ENCODE data around the gene C11orf16. TPM values are rescaled to one million over a fixed set of nuclear protein-coding genes. Genes with fewer than 3 reads are reported as not detected.

The C11orf16 gene
- total RNA-seq, 1 experiment from 2014 or later: not detected

GRCh38 chr11:8956860-8957259 is 24.1 kb upstream of the C11orf16 start:
- H3K36me3 Mint-ChIP-seq (ENCODE audit: insufficient read depth, unreplicated experiment): peaks cover 22% of the 10 kb centered on the region
- BruUV-seq (replicated peaks): no TSS peak
- no peak overlapping the region for H3K27ac Mint-ChIP-seq (ENCODE audit: unreplicated experiment)
- Histone ChIP-seq H3K4me3 (ENCODE audit: low read depth, low read length) (no peak overlapping the region), H3K36me3 (ENCODE audit: control insufficient read depth, insufficient read depth, low read length) (no peaks in the 10 kb centered on the region), H3K4me1 (no peaks in the 10 kb centered on the region), H3K9me3 (no peaks in the 10 kb centered on the region), H3K27me3 (replicated peaks; ENCODE audit: control insufficient read depth, insufficient read depth, low read length) (no peaks in the 10 kb centered on the region)
- no peaks in the 10 kb centered on the region for H3K4me1 Mint-ChIP-seq (ENCODE audit: low read depth, unreplicated experiment)
- intact Hi-C loops (cut with micrococcal nuclease; ENCODE audit: unreplicated experiment): no loop called here
- TF ChIP-seq CTCF (IDR thresholded peaks at IDR 0.05; ENCODE audit: insufficient read depth in 1 of 2, low read depth in 1 of 2, low read length in 1 of 2, severe bottlenecking in 1 of 2, unreplicated experiment in 1 of 2): no peak
- H3K27me3 Mint-ChIP-seq (ENCODE audit: insufficient read depth, unreplicated experiment): no peaks in the 10 kb centered on the region
- H3K4me3 Mint-ChIP-seq (ENCODE audit: unreplicated experiment): no peak overlapping the region
- no peak for DNase-seq
- CTCF ChIA-PET: no interaction called here
- POLR2A ChIA-PET: interaction anchor here (0.5 kb wide), 1 partner anchor 41 kb away, joined by 3 read pairs; no protein-coding TSS in a partner anchor
- H3K9me3 Mint-ChIP-seq (ENCODE audit: unreplicated experiment): no peaks in the 10 kb centered on the region

DNA sequence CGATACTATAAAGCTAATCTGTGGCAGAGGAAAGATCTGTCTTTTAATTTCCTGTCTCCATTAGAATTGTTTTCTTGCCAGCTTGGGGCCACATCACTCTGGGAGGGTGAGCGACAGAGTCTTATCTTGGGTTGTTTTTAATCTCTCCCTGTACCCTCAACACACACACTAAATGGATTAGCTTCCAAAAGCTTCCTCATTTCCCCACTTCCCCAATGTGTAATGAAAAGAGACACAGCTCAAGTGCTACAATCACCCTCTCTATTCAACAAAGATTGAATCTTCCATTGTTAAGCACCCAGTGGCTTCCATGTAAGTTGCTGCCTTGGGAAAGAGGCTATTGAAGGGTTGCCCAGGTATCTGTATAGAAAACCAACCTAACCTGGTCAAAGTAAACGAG is 16.1 kb upstream of the C11orf16 start:
- ChIA-PET CTCF (no interaction called here), POLR2A (no interaction called here)
- intact Hi-C loops (cut with micrococcal nuclease; ENCODE audit: unreplicated experiment): no loop called here

DNA sequence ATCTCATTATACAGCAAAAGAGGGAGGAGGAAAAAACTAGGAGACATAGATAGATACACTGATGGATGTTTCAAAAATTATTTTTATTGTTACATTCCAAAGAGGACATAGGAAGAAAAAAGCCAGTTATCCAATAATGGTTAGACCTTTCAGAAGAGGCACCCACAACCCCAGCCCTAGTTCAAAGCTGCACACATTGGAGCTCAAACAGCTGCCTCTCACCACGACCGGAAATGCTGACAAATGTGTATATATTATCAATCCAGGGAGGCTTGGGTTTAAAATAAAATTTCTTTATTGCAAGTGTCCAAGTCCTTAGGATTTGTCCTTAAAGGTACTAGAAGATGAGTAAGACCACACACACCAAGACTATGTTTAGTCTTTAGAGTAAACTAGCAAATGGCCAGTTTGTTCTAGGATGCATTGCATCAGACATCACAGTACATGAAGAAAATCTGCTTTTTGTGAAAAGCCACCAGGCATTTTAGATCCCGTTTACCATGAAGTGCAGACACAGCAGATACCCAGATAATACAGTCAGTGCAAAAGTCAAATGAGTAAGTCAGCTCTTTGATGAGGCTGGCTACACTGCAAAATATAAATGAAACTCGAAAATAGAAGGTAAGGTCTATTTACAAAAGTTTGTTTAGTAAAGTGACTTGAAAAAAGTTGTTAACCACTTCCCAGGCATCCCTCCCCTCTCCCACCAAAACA is 14.6 kb upstream of the C11orf16 start:
- Mint-ChIP-seq H3K9me3 (ENCODE audit: unreplicated experiment) (no peaks in the 10 kb centered on the region), H3K27ac (ENCODE audit: unreplicated experiment) (no peak overlapping the region), H3K36me3 (ENCODE audit: insufficient read depth, unreplicated experiment) (peaks cover 5% of the 10 kb centered on the region), H3K4me3 (ENCODE audit: unreplicated experiment) (no peak overlapping the region), H3K27me3 (ENCODE audit: insufficient read depth, unreplicated experiment) (no peaks in the 10 kb centered on the region), H3K4me1 (ENCODE audit: low read depth, unreplicated experiment) (no peaks in the 10 kb centered on the region)
- TSS peak; percentile 59 for BruUV-seq (replicated peaks)
- POLR2A ChIA-PET: no interaction called here
- no peaks in the 10 kb centered on the region for H3K36me3 ChIP-seq (ENCODE audit: control insufficient read depth, insufficient read depth, low read length)
- no peaks in the 10 kb centered on the region for H3K27me3 ChIP-seq (replicated peaks; ENCODE audit: control insufficient read depth, insufficient read depth, low read length)
- DNase-seq: no peak
- no peak for TF ChIP-seq CTCF (IDR thresholded peaks at IDR 0.05; ENCODE audit: insufficient read depth in 1 of 2, low read depth in 1 of 2, low read length in 1 of 2, severe bottlenecking in 1 of 2, unreplicated experiment in 1 of 2)
- intact Hi-C loops (cut with micrococcal nuclease; ENCODE audit: unreplicated experiment): no loop called here
- H3K9me3 ChIP-seq: 0 out of 2 replicates have a peak, but pooled peaks cover 2% of the 10 kb centered on the region
- no peak overlapping the region for H3K4me3 ChIP-seq (ENCODE audit: low read depth, low read length)
- CTCF ChIA-PET: interaction anchor here (0.6 kb wide), 1 partner anchor 8 kb away, joined by 8 read pairs; no protein-coding TSS in a partner anchor
- no peaks in the 10 kb centered on the region for H3K4me1 ChIP-seq

More for the DNA sequence above, 16.1 kb upstream of the C11orf16 start:
- Mint-ChIP-seq H3K4me1 (ENCODE audit: low read depth, unreplicated experiment) (no peaks in the 10 kb centered on the region), H3K27me3 (ENCODE audit: insufficient read depth, unreplicated experiment) (no peaks in the 10 kb centered on the region), H3K4me3 (ENCODE audit: unreplicated experiment) (no peak overlapping the region), H3K36me3 (ENCODE audit: insufficient read depth, unreplicated experiment) (peaks cover 8% of the 10 kb centered on the region), H3K27ac (ENCODE audit: unreplicated experiment) (no peak overlapping the region), H3K9me3 (ENCODE audit: unreplicated experiment) (no peaks in the 10 kb centered on the region)
- Histone ChIP-seq H3K27me3 (replicated peaks; ENCODE audit: control insufficient read depth, insufficient read depth, low read length) (no peaks in the 10 kb centered on the region), H3K4me1 (no peaks in the 10 kb centered on the region), H3K36me3 (ENCODE audit: control insufficient read depth, insufficient read depth, low read length) (no peaks in the 10 kb centered on the region), H3K4me3 (ENCODE audit: low read depth, low read length) (no peak overlapping the region), H3K9me3 (0 out of 2 replicates have a peak, but pooled peaks cover 2% of the 10 kb centered on the region)
- BruUV-seq (replicated peaks): no TSS peak
- no peak for TF ChIP-seq CTCF (IDR thresholded peaks at IDR 0.05; ENCODE audit: insufficient read depth in 1 of 2, low read depth in 1 of 2, low read length in 1 of 2, severe bottlenecking in 1 of 2, unreplicated experiment in 1 of 2)
- no peak for DNase-seq
